Subcutaneous abdominal adipose tissue (tissue), 5 donors: ENCODE data around the gene ZCCHC17.
"Not testable (repeated sequence)": the region's sequence is repeated elsewhere in the genome, so short reads cannot be mapped to it uniquely, and the experiment has no call there.

Experiments used
- H3K27ac ChIP-seq: one replicate; pipeline ENCODE4 v1.7.0; 2013; ENCODE audit warnings: low read depth, mild to moderate bottlenecking, inconsistent platforms, low read length, moderate library complexity
- H3K27me3 ChIP-seq, 5 donors: one replicate each; pipeline ENCODE4 v1.7.0; 2013; ENCODE audit warnings: low read length in 5 of 5, inconsistent platforms in 1 of 5; ENCODE audit not compliant: control insufficient read depth in 5 of 5, insufficient read depth in 4 of 5
- H3K36me3 ChIP-seq, 5 donors: one replicate each; pipeline ENCODE4 v1.7.0; 2013; ENCODE audit warnings: low read length in 5 of 5; ENCODE audit not compliant: control insufficient read depth in 5 of 5, insufficient read depth in 5 of 5
- H3K4me1 ChIP-seq, 5 donors: one replicate each; pipeline ENCODE4 v1.7.0; 2013; ENCODE audit warnings: low read length in 5 of 5, mild to moderate bottlenecking in 3 of 5, moderate library complexity in 1 of 5; ENCODE audit not compliant: control insufficient read depth in 5 of 5, insufficient read depth in 5 of 5
- H3K4me3 ChIP-seq, 5 donors: one replicate each; pipeline ENCODE4 v1.7.0; 2013; ENCODE audit warnings: low read length in 5 of 5, low read depth in 1 of 5
- H3K9ac ChIP-seq, 5 donors: one replicate each; pipeline ENCODE4 v1.7.0; 2013; ENCODE audit warnings: low read length in 5 of 5, mild to moderate bottlenecking in 4 of 5, moderate library complexity in 3 of 5
- H3K9me3 ChIP-seq, 5 donors: one replicate each; pipeline ENCODE4 v1.7.0; 2013; ENCODE audit warnings: low read length in 5 of 5; ENCODE audit not compliant: control insufficient read depth in 5 of 5
- donor health status: healthy.
- donor health status: healthy.
- donor health status: healthy.
- donor health status: healthy.
- donor health status: healthy.

ZCCHC17 gene

GRCh38 chr1:31296486-31297276, at the start of gene ZCCHC17, which contains the start of gene SNRNP40:
ZCCHC17 (plus strand) TSS chr1:31297032; CDS start chr1:31310099, 13,067 bp downstream.
SNRNP40 (minus strand) TSS chr1:31296788; CDS start chr1:31296751, 37 bp downstream.
- Histone ChIP-seq H3K36me3 (peaks cover 10 to 23% (median 16%) of the 10 kb centered on the region in 5 donors), H3K4me1 (peaks cover 9 to 31% (median 25%) of the 10 kb centered on the region in 5 donors), H3K9ac (peak within 1 kb of the TSS; percentile 83 to 99 (median 98)), H3K27ac (peak within 1 kb of the TSS; percentile 88), H3K4me3 (peak within 1 kb of the TSS; percentile 77 to 100 (median 98)), H3K9me3 (no peaks in the 10 kb centered on the region), H3K27me3 (no peaks in the 10 kb centered on the region)

DNA sequence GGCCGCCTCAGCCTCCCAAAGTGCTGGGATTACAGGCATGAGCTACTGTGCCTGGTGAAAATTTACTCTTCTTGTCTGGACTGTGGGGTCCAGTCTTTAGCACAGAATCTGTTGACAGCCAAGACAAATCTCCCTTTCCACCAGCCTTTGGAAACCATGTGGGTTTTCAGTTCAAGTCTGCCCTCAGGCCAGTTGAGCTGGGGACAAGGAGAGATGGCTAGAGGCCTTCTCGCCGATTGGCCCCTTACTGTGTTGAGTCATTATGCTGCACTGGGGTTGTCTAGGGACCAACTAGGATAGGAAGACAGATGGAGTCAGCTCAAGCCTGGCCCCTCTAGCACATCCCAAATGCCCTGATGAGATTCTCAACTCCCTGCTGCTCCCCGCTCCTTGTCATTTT, 48.6 kb upstream of the ZCCHC17 start:
- no peaks in the 10 kb centered on the region for H3K9me3 ChIP-seq
- no peaks in the 10 kb centered on the region for H3K36me3 ChIP-seq
- H3K4me3 ChIP-seq: no peak overlapping the region
- no peaks in the 10 kb centered on the region for H3K4me1 ChIP-seq
- H3K27ac ChIP-seq: no peak overlapping the region
- H3K27me3 ChIP-seq: no peaks in the 10 kb centered on the region
- no peak overlapping the region for H3K9ac ChIP-seq

GRCh38 chr1:31249854-31250253, 47.0 kb upstream of the ZCCHC17 start:
- Histone ChIP-seq H3K9me3 (no peaks in the 10 kb centered on the region), H3K27ac (no peak overlapping the region), H3K9ac (no peak overlapping the region), H3K36me3 (no peaks in the 10 kb centered on the region), H3K27me3 (no peaks in the 10 kb centered on the region), H3K4me3 (no peak overlapping the region), H3K4me1 (no peaks in the 10 kb centered on the region)

- Histone ChIP-seq H3K27ac (no peak overlapping the region), H3K4me3 (no peak overlapping the region), H3K9ac (no peak overlapping the region), H3K4me1 (no peaks in the 10 kb centered on the region), H3K36me3 (peaks cover 32 to 53% (median 42%) of the 10 kb centered on the region in 5 donors), H3K27me3 (no peaks in the 10 kb centered on the region), H3K9me3 (no peaks in the 10 kb centered on the region)
Observed at GRCh38 chr1:31257213-31257612, 39.6 kb upstream of the ZCCHC17 start.

DNA sequence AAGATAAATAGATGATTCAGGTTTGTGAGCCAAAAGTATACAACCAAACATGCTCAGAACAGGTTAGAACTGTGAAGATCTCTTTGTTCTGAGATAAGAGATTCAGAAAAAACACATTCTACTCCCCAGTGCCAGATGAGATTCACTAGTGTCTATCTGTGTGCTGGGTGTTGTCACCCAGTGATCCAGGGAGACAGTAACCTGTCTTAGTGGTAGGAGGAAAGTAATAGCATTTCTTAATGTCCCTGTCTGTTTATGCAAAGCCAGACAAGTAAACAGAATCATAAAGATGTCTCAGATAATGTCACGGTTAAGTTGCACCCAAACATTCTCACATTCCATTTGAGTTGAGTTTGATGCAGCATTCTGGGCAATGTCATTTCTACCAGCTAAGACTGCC, 38.3 kb upstream of the ZCCHC17 start:
- no peaks in the 10 kb centered on the region for H3K27me3 ChIP-seq
- no peak overlapping the region for H3K4me3 ChIP-seq
- no peak overlapping the region for H3K27ac ChIP-seq
- no peak overlapping the region for H3K9ac ChIP-seq
- no peaks in the 10 kb centered on the region for H3K4me1 ChIP-seq
- H3K9me3 ChIP-seq: no peaks in the 10 kb centered on the region
- peaks cover 32 to 62% (median 46%) of the 10 kb centered on the region in 5 donors for H3K36me3 ChIP-seq

DNA sequence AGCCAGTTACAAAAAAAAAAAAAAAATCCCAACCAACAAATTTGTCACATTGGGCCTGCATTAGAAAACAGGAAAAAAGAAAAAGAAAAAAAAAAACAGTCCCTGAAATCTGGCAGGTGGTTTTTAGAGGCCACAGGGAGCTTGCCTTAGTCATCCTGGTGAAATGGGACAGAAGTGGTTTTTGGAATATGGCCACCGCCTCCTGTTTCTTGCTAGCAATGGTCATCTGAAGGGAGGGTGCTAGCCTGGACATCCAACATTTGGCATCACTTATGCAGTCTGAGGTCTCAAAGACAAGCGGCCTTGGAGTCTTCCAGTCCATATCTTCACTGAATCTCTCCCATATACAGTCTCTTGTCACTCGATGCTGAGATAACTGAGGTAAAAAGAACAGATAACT, 37.1 kb upstream of the ZCCHC17 start:
- no peak overlapping the region for H3K9ac ChIP-seq
- H3K4me3 ChIP-seq: no peak overlapping the region

DNA sequence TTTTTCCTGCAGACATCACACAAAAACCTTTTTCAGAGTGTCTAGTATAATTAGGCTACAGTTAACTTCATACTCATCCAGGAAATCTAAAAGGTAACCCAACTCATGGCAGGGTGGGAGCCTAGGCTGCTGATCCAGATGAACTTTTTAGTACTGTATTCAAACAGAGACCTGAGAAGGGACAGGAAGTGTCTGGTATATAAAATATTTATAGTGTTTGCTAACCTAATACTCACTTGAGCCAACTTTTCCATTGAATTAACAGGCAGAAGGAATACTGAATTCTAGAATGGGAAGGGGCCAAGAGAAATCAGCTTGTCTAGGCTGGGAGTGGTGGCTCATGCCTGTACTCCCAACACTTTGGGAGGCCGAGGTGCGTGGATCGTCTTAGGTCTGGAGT, 34.9 kb upstream of the ZCCHC17 start:
- no peak overlapping the region for H3K27ac ChIP-seq
- H3K9me3 ChIP-seq: no peaks in the 10 kb centered on the region
- H3K27me3 ChIP-seq: no peaks in the 10 kb centered on the region
- H3K4me1 ChIP-seq: no peaks in the 10 kb centered on the region
- H3K9ac ChIP-seq: no peak overlapping the region
- no peak overlapping the region for H3K4me3 ChIP-seq
- peaks cover 39 to 86% (median 64%) of the 10 kb centered on the region in 5 donors for H3K36me3 ChIP-seq

More for the DNA sequence above, 37.1 kb upstream of the ZCCHC17 start:
- peaks cover 32 to 72% (median 52%) of the 10 kb centered on the region in 5 donors for H3K36me3 ChIP-seq
- H3K4me1 ChIP-seq: no peaks in the 10 kb centered on the region
- no peaks in the 10 kb centered on the region for H3K27me3 ChIP-seq
- H3K27ac ChIP-seq: no peak overlapping the region
- H3K9me3 ChIP-seq: no peaks in the 10 kb centered on the region

- H3K9me3 ChIP-seq, H3K4me1 ChIP-seq, H3K27me3 ChIP-seq, H3K9ac ChIP-seq, H3K4me3 ChIP-seq, H3K27ac ChIP-seq: not testable (repeated sequence)
- H3K36me3 ChIP-seq: peaks cover 40 to 86% (median 66%) of the 10 kb centered on the region in 5 donors
Observed at GRCh38 chr1:31262393-31262792, 34.4 kb upstream of the ZCCHC17 start.

GRCh38 chr1:31263408-31263807, 33.4 kb upstream of the ZCCHC17 start:
- no peaks in the 10 kb centered on the region for H3K4me1 ChIP-seq
- no peak overlapping the region for H3K27ac ChIP-seq
- H3K36me3 ChIP-seq: peaks cover 30 to 84% (median 64%) of the 10 kb centered on the region in 5 donors
- no peaks in the 10 kb centered on the region for H3K27me3 ChIP-seq
- no peak overlapping the region for H3K4me3 ChIP-seq
- no peaks in the 10 kb centered on the region for H3K9me3 ChIP-seq
- no peak overlapping the region for H3K9ac ChIP-seq

DNA sequence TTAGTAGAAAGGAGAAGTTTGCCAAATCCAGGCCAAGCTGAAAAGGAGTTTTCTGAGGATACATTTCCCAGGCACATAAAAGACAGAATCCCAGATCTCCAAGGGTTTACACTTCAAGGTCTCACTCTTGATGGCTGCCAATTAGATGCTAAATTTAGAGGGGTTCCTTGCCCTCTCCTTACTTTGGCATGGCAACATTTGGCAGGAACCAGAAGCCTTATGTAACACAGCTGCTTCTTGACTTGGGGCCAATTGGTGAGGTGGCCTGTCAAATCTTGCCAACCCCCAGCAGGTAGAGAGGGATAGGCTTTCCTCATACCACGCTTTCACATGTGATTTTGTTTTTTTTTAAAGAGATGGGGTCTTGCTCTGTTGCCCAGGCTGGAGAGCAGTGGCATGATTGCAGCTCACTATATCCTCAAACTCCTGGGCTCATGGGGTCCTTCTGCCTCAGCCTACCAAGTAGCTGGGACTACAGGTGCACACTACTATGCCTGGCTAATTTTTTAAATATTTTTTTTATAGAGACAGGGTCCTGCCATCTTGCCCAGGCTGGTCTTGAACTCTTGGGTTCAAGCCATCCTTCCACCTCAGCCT, 31.9 kb upstream of the ZCCHC17 start:
- Histone ChIP-seq H3K27ac (no peak overlapping the region), H3K27me3 (no peaks in the 10 kb centered on the region), H3K9me3 (no peaks in the 10 kb centered on the region), H3K36me3 (peaks cover 29 to 84% (median 63%) of the 10 kb centered on the region in 5 donors), H3K4me1 (no peaks in the 10 kb centered on the region), H3K9ac (no peak overlapping the region), H3K4me3 (no peak overlapping the region)
